SK-N-MC (cell line): Measurements from ENCODE around the gene STK11IP.

Source experiments
- DNase-seq: peaks from one replicate; pipeline ENCODE4 v3.0.0-alpha.2; 2011; ENCODE audit warnings: low read depth, low spot score
- H3K27ac ChIP-seq: fragments of 200-600 bp; sonication (generic); 2 replicates; pipeline ENCODE4 v1.5.1; 2016; ENCODE audit warnings: mixed run types
- H3K36me3 ChIP-seq: fragments of 200-600 bp; sonication (generic); 2 replicates; pipeline ENCODE4 v1.6.1; 2017; ENCODE audit warnings: antibody characterized with exemption, low read length, mixed read lengths; ENCODE audit not compliant: insufficient read depth
- H3K4me3 ChIP-seq: fragments of 200-600 bp; sonication (generic); 2 replicates; pipeline ENCODE4 v1.5.1; 2016
- H3K9ac ChIP-seq: fragments of 200-600 bp; sonication (generic); 2 replicates; pipeline ENCODE4 v1.8.0; 2017; ENCODE audit warnings: mixed run types, mixed read lengths; ENCODE audit not compliant: insufficient read length
- H3K9me3 ChIP-seq: fragments of 200-600 bp; sonication (generic); 2 replicates; pipeline ENCODE4 v1.6.1; 2017; ENCODE audit warnings: low read depth, mild to moderate bottlenecking, antibody characterized with exemption, low read length, moderate library complexity, mixed read lengths
- EZH2 ChIP-seq: fragments of 200-600 bp; sonication (generic); IDR thresholded peaks from one replicate; pipeline ENCODE4 v1.6.1; 2017; ENCODE audit warnings: antibody characterized with exemption
- FOXP2 ChIP-seq: optimal IDR thresholded peaks from 2 replicates; pipeline ENCODE3; 2011; ENCODE audit warnings: mild to moderate bottlenecking, moderate library complexity; ENCODE audit not compliant: insufficient read depth; ENCODE audit errors: extremely low read length, control extremely low read depth
- POLR2AphosphoS5 ChIP-seq: IDR thresholded peaks from 2 replicates; pipeline ENCODE4 v1.6.1; 2012; ENCODE audit warnings: mild to moderate bottlenecking, low read depth, low read length, borderline replicate concordance

STK11IP gene

DNA sequence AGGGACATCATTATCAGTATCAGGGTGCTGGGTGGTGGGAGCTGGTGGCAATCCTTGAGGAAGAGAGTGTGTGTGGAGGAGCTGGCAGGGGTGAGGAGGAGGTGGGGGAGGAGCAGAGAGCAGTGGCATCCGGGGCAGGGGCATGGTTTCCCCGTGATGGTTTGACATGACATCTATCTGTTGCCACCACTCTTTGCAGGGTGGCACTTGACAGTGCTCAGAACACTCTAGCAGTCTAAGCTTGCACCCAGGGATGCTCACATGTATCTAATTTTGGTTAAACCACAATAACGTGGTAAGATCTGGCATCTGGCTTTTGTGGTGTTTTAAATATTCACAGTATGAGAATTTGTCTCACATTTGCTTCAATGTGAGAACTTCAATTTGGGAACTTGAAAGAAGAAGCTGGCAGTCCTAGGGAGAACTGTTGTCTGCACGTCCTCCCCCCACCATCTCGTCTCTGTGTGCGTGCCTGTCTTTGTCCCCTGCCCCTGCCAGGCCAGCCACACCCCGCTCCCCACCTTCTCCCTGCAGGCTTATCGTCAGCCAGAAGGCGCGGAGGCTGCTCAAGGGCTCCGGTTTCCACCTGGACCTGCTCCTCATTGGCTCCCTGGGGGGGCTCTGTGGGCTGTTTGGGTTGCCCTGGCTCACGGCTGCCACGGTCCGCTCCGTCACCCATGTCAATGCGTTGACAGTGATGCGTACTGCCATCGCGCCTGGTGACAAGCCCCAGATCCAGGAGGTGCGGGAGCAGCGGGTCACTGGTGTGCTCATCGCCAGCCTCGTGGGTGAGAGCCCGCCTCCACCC is 41.5 kb downstream of the STK11IP start:
- Histone ChIP-seq H3K36me3 (no peaks in the 10 kb centered on the region), H3K27ac (no peak overlapping the region), H3K9me3 (no peaks in the 10 kb centered on the region), H3K4me3 (no peak overlapping the region), H3K9ac (no peak overlapping the region)
- DNase-seq, result no peak
- TF ChIP-seq POLR2AphosphoS5 (no peak), EZH2 (no peak), FOXP2 (no peak)

DNA sequence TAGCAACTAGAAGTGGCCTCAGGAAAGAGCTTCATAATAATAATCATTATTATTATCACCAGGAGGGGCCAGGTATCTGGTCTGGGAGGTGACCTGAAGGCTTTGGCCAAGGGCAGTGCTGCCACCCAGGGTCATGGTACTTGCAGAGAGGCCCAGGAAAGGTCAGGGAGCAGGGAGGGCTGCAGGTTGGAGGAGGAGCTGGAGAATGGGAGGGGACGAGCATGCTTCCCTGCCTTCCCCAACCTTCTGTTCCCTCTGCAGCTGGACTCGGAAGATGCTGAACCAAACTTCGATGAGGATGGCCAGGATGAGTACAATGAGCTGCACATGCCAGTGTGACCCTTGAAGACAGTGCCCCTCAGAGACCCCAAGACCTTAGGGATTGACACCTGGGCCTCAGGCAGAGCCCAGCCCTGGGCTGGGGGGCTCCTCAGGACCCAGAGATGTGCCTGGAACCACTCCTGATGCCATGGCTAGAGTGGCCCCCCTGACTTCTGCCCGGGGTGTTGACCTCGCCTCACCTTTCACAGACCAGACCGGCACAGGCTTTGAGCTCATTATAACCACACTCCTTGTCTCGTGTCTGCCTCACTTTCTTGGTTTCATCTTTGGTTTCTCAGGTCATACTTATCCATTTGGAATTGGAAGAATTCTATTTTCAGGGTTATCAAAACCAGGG is 43.9 kb downstream of the STK11IP start:
- H3K27ac ChIP-seq, result no peak overlapping the region
- no peaks in the 10 kb centered on the region for H3K36me3 ChIP-seq
- H3K9ac ChIP-seq, result no peak overlapping the region
- DNase-seq, result no peak
- no peaks in the 10 kb centered on the region for H3K9me3 ChIP-seq
- no peak overlapping the region for H3K4me3 ChIP-seq
- TF ChIP-seq POLR2AphosphoS5 (no peak), FOXP2 (no peak), EZH2 (no peak)

DNA sequence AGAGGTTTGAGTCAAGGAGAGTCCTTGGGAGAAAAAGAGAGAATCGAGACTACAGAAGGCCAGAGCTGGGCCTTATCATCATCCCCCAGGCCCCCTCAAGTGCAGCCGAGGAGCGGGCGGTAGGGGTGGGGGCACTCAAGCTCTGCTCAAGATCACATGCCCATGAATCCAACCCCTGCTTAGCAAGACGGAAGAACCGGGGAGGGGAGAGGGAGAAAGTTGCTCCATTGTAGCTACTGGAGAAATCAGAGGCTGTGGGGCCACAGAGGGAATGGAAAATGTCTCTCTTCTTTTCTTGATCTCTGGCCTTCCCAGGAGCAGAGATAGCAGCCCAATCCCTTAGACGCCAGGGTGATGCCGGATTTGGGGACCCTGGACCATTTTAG is 44.4 kb downstream of the STK11IP start:
- TF ChIP-seq POLR2AphosphoS5 (no peak), FOXP2 (no peak), EZH2 (no peak)
- Histone ChIP-seq H3K36me3 (no peaks in the 10 kb centered on the region), H3K27ac (no peak overlapping the region), H3K9ac (no peak overlapping the region), H3K9me3 (no peaks in the 10 kb centered on the region), H3K4me3 (no peak overlapping the region)
- DNase-seq, result no peak

DNA sequence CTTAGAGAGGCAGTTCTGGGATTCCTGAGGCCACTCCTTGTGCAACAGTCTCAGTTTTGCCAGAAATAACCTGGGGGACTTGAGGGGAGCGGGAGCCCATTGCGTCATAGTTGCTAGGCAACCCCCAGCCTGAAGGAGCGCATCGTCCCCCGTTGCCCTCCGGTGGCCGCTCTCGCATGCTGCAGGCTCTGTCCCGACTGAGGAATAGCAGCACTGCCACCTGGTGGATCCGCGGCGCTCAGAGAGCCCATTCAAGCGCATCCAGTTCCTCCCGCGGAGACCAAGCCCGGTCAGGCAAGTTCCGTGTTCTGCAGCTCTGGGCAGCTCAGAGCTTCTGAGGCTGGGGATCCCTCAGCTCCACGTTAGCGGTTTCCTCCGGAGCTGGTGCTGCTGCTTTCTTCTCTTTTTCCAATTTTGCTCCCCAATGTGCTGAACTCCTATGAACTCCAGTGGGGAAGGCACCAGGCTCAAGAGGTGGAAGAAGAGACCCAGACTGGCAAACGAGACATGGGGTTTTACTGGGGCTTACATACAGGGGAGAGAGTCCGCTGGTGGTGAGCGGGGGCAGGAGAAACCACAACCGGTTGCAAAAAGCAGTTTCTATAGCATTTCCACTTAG is 44.9 kb downstream of the STK11IP start:
- no peak overlapping the region for H3K9ac ChIP-seq

DNA sequence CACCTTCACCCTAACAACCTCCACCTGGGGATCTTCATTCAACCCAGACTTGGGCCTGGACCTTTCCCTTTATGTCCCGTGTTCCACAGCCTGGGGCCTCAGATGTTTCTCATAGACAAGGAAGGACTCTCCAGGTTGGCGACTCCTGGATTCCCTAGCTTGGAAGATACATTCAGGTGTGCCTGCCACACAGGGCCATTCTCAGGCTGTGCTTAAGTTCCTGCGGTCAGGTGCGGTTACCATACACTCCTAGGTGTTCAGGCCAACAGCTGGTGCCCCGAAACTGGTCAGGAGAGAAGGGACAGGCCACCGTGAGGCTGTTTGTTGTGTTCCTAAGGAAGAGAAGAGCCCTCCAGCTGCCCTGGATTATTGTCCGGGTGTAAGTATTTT is 45.4 kb downstream of the STK11IP start:
- no peak for DNase-seq
- Histone ChIP-seq H3K36me3 (no peaks in the 10 kb centered on the region), H3K27ac (no peak overlapping the region), H3K9ac (no peak overlapping the region), H3K9me3 (no peaks in the 10 kb centered on the region), H3K4me3 (no peak overlapping the region)
- TF ChIP-seq EZH2 (no peak), FOXP2 (no peak), POLR2AphosphoS5 (no peak)

More for the DNA sequence above, 44.9 kb downstream of the STK11IP start:
- Histone ChIP-seq H3K27ac (no peak overlapping the region), H3K36me3 (no peaks in the 10 kb centered on the region), H3K9me3 (no peaks in the 10 kb centered on the region), H3K4me3 (no peak overlapping the region)
- TF ChIP-seq FOXP2, result peak; percentile 91
- no peak for TF ChIP-seq EZH2
- no peak for TF ChIP-seq POLR2AphosphoS5
- peak; percentile 83 for DNase-seq

DNA sequence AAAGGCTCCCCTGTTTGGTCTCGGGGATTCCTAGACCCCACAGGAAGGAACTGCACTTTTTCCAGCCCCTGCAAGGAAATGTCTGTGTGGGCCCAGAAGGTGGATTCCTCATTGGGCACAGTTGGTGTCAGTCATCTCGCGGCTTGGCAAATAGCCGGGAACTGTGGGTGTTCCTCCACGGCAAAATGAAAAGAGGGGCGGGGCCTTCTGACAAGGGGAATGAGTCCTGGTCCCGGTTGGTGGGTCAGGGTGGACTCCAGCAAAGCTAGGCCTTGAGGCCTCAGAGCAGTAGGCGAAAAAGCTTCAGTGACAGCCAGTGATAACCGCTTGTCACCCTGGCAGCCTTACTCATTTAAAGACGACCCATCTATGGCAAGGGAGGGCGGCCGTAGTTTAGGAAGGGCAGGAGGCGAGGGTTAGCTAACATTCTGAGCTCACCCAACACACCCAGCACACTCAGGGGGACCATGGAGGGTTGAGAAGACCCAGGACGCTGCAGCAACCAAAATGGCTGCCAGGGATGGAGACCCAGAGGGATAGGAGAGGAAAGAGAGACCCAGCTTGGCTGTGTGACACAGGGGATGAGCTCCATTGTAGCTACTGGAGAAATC is 46.2 kb downstream of the STK11IP start:
- no peak overlapping the region for H3K27ac ChIP-seq
- H3K9ac ChIP-seq, result no peak overlapping the region

DNA sequence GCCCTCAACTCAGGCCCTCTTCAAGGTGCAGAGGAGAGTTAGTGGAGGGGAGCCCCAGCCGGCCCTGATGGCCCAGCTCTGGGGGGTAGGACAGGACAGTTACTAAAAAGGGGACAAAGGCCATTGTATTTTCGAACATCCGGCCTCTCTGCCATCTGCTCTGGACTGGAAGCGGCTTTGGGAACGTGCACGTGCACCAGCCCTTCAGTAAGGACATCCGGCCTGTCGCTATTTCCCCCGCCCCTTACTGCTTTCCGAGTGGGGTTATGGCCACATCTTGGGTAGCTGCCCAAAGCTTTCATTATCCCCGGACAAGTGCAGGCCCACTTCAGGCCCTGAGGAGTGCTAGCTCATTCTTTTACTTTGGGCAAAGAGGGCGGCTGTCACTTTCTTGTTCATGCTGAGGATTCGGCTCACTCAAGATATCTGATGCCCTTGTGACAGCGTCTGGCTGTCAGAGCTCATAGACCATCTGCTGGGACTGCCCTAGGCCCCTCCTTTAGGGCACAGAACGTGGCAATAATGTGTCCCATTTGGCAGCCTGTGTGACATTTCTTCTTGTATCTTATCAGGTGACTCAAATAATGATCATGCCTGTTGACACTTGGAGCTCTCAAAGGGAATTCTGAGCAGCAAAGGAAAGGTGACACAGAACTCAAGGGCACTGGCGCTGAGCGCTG is 47.3 kb downstream of the STK11IP start:
- Histone ChIP-seq H3K4me3 (no peak overlapping the region), H3K36me3 (no peaks in the 10 kb centered on the region), H3K9ac (no peak overlapping the region), H3K27ac (no peak overlapping the region), H3K9me3 (no peaks in the 10 kb centered on the region)
- no peak for DNase-seq
- TF ChIP-seq POLR2AphosphoS5, result no peak

More for the DNA sequence above, 46.2 kb downstream of the STK11IP start:
- Histone ChIP-seq H3K4me3 (no peak overlapping the region), H3K9me3 (no peaks in the 10 kb centered on the region), H3K36me3 (no peaks in the 10 kb centered on the region)
- TF ChIP-seq FOXP2 (no peak), EZH2 (no peak), POLR2AphosphoS5 (no peak)
- no peak for DNase-seq
